Fibroblast of mammary gland (primary cell): ENCODE measurements around the gene SLC25A11.
"Not testable (repeated sequence)": the region's sequence is repeated elsewhere in the genome, so short reads cannot be mapped to it uniquely, and the experiment has no call there.

Experiments
- DNase-seq: peaks from one replicate; pipeline ENCODE4 v3.0.0-alpha.2; 2010; ENCODE audit warnings: low read depth
- H3K4me3 ChIP-seq: 2 replicates; pipeline ENCODE4 v1.5.1; 2011; ENCODE audit warnings: low read depth, mild to moderate bottlenecking, low read length, moderate library complexity; ENCODE audit not compliant: control insufficient read depth
- CTCF ChIP-seq: conservative IDR thresholded peaks from 2 replicates; pipeline ENCODE4 v1.5.1; 2011; ENCODE audit warnings: low read depth, low read length, inconsistent platforms; ENCODE audit not compliant: control insufficient read depth, insufficient read depth

Gene SLC25A11

GRCh38 chr17:4919511-4920047 is 20.3 kb downstream of the SLC25A11 start:
- TF ChIP-seq CTCF, result no peak
- no peak for DNase-seq
- H3K4me3 ChIP-seq, result no peak overlapping the region

GRCh38 chr17:4914551-4914950 is 25.3 kb downstream of the SLC25A11 start:
- not testable (repeated sequence) for H3K4me3 ChIP-seq, DNase-seq

- no peak for TF ChIP-seq CTCF
- no peak for DNase-seq
Observed at GRCh38 chr17:4913994-4914393, 25.9 kb downstream of the SLC25A11 start.

GRCh38 chr17:4908711-4909496 is 30.9 kb downstream of the SLC25A11 start:
- peak; percentile 84 for TF ChIP-seq CTCF
- DNase-seq, result peak; percentile 93
- no peak overlapping the region for H3K4me3 ChIP-seq

More at GRCh38 chr17:4913994-4914393, 25.9 kb downstream of the SLC25A11 start:
- H3K4me3 ChIP-seq, result no peak overlapping the region

GRCh38 chr17:4908301-4908700 is 31.5 kb downstream of the SLC25A11 start:
- DNase-seq, result no peak
- TF ChIP-seq CTCF, result no peak
- no peak overlapping the region for H3K4me3 ChIP-seq

GRCh38 chr17:4906642-4907041 is 33.2 kb downstream of the SLC25A11 start:
- not testable (repeated sequence) for DNase-seq

GRCh38 chr17:4903051-4903818 is 36.6 kb downstream of the SLC25A11 start, which contains the start of gene CHRNE:
Gene CHRNE, minus strand, starts transcription at chr17:4903098. Its CDS starts 35 bp downstream, at chr17:4903063.
- peak; percentile 79 for TF ChIP-seq CTCF
- no peak within 1 kb of the TSS for H3K4me3 ChIP-seq
- DNase-seq, result peak; percentile 80

More at GRCh38 chr17:4906642-4907041, 33.2 kb downstream of the SLC25A11 start:
- H3K4me3 ChIP-seq, result not testable (repeated sequence)
